Left renal cortex interstitium (tissue), 4 donors: ENCODE measurements around the gene LAMP5. TPM values are rescaled to one million over a fixed set of nuclear protein-coding genes. Genes with fewer than 3 reads are reported as not detected.

Experiments used
- DNase-seq, 4 donors: peaks; one replicate each; pipeline ENCODE4 v3.0.0-alpha.2; 2013; ENCODE audit warnings: low read depth in 4 of 4, low spot score in 2 of 4, missing footprints in 1 of 4
- polyA plus RNA-seq, 4 donors: library from polyadenylated mRNA; unstranded; fragments of 120-200 nt; gene quantifications; one replicate each; pipeline ENCODE4 v1.2.1, GENCODE V29; 2013; ENCODE audit not compliant: insufficient read length in 4 of 4

LAMP5 gene
- polyA plus RNA-seq, 4 donors = 4.5 to 7.5 (median 5.9) TPM

DNA sequence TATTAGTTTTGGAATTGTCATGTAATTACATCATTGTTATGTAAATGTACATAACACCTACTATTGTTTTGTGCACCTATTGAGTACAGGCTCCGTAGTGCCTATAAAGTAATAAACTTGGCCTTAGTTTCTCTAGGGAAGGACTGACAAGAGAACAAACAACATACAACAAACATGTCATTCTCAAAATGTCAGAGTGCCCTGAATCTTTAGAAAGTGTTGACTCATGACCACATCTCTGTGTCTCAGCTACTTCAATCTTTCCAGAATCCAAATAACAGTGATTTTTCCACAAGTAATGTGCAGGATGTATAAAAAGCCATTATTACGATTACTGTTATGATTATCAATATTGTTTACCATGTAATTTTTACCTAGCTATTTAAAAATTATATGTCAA is 17.2 kb downstream of the LAMP5 start:
- DNase-seq = no peak

GRCh38 chr20:9532069-9532838 is 17.9 kb downstream of the LAMP5 start:
- DNase-seq = no peak

GRCh38 chr20:9534025-9534424 is 19.6 kb downstream of the LAMP5 start:
- no peak for DNase-seq

DNA sequence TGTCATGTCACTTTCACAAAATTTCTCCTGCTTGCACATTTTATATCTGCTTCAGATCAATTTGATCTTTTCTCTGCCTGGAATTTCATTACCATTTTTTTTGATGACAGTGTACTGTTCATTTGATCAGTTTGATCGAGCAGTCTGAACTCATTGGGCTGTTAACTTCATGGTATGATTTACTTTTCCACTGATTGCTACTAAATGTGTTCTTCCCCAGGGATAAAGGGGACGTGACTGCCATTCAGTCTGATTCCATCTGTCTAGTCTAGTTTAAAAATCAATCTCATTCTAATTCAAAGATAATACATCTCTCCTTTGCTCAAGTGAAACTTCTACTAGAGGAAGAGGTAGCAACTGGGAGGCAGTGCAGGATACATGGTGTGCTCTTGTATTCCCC is 21.1 kb downstream of the LAMP5 start:
- no peak for DNase-seq

DNA sequence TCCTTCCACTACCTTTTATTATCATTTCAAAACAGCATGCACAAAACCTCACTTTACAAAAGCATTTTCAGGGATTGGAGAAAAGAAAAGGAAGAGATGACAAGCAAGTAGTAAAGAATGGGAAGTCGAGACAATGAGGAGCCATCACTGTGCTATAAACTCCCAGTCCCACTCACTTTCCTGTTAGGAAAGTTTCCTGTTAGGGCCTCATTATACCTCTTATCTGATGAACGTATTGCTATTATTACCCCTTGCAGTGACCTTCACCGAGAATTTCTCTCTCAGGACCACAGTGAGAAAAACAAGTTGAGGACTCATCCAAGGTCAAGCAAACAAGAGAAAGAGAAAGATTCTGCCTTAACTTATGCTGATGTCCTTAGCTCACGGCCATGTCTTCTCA is 28.8 kb downstream of the LAMP5 start:
- DNase-seq = no peak

DNA sequence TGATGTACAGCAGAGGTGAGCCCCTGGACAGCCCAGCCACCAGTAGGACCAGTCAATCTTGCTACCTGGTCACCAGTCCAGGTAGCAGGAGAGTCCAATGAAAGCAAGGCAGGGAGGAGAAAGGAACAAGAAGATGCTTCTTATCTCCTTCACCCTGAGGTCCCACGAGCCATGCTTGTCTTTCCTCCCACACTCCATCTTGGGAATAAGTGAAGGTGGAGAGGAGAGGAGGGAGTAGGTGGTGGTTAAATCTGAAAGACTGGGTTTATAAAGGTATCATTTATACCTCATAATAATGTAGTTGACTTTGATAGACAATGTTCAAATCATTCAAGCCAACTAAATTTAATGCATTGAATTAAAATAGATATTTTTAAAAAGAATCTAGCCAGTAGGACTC is 35.9 kb downstream of the LAMP5 start:
- no peak for DNase-seq

DNA sequence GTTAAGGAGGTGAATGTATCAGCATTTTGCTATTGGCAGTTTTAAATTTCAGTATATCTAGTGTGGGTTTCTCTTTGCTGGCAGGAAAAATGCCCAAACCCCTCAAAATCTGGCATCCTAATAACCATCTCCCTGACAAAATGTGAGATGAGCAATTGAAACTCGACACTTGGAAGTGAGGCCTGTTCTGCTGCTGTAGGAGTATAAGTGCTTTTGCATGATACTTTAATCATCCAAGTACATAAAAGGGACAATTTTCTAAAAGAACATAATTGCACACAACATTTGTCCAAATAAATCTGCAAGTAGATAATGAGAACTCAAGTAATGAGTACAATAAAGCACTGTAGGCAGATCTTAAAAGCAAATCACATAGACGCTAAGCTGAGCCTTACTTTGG is 36.5 kb downstream of the LAMP5 start:
- no peak for DNase-seq

GRCh38 chr20:9551808-9552550 is 37.6 kb downstream of the LAMP5 start:
- DNase-seq = no peak

DNA sequence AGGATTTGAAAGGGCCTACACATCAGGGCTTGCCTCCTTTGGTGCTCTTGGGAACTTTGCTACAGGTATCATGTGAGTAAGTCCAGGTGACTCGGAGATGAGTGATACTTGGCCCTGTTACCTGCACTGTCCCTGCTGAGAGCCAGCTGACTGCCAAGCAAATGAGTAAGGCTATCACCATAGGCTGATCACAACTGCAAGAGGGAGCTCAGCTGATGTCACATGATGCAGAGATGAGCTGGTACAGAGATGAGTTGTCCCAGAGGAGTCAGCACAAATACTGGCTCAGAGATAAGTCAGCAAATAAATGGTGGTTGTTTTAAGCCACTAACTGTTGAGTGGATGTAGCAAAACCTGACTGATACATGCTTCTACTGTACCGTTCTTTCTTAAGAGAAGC is 41.4 kb downstream of the LAMP5 start:
- DNase-seq = no peak

DNA sequence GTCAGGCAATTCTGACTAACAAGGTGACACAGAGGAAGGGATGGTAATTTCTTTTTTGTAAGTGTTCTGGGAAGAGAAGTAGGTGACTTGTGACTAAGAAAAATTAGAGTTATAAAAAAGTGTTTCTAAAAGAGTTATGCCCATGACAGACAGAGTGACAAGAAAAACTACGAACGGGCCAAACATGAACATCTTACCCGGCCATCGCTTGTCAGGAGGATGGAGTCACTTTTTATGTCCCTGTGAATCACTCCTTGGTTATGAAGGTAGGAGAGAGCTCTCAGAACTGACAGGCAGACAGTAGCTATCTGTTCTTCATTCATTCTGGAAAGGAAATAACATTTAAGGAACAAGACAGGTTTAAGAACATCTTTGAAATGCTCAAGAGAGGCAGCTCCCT is 43.0 kb downstream of the LAMP5 start:
- DNase-seq = no peak

- no peak for DNase-seq
Measured at GRCh38 chr20:9565910-9566550, 51.6 kb downstream of the LAMP5 start.

DNA sequence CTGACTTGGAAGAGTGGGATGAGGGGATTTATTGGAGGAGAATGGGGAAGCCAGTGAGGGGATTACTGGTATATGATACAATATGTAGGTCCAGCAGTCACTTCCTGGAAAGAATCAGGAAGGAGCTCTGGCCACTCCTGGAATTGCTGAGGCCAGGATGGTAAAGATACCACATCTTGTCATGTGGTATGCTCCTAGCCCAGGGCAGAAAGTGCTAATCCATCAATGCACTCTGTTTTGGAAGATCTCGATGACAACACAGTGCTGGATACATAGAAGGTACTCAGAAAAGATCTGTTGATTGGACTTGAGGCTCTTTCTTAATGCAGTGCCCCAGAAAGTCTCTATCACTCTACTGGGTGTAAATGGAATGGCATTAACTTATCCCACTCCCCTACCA is 52.6 kb downstream of the LAMP5 start:
- no peak for DNase-seq

DNA sequence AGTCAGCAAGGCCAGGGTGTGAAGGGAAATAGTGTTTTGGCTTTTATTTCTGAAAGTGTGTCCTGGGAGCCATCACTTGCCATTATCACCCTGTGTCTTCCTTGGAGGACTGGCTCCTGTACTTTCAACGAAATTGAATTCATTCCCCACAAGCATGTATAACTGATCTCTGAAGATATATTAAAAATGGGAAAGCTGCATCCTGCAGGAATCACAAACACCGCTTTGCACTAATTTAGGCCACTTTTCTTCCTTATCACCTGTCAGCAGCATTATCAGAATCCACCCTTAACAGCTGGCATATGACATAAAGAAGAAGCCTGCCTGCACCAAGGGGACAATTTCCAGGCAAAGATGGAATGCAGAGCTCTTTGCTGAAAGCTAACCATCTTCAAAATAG is 56.2 kb downstream of the LAMP5 start:
- DNase-seq = no peak

- no peak for DNase-seq
Measured at GRCh38 chr20:9571783-9572182, 57.4 kb downstream of the LAMP5 start.

GRCh38 chr20:9572670-9573069 is 58.3 kb downstream of the LAMP5 start:
- no peak for DNase-seq

GRCh38 chr20:9573335-9574151 is 59.2 kb downstream of the LAMP5 start:
- DNase-seq = no peak

- DNase-seq = no peak
Measured at GRCh38 chr20:9574181-9574580, 59.8 kb downstream of the LAMP5 start.

DNA sequence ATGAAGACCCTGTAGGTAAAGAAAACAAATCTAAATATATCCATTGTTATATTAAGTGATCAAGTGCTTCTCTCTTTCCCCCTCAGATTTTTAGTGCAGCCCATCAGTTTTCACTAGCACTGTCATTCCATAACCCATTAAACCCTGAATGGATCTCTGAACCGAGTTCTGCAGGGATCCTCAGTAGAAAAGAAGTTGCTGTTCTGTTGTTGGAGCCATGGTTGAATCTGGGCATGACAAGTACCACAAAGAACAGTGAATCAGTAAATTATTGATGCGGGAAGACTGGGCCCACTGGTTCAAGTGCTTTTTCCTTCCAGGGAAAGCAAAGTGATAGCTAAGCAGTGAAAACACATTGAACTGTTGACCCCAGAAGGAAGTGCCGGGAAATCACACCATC is 60.4 kb downstream of the LAMP5 start:
- DNase-seq = no peak

- DNase-seq = no peak
Measured at GRCh38 chr20:9575836-9576235, 61.4 kb downstream of the LAMP5 start.

GRCh38 chr20:9576695-9577094 is 62.3 kb downstream of the LAMP5 start:
- DNase-seq = no peak

DNA sequence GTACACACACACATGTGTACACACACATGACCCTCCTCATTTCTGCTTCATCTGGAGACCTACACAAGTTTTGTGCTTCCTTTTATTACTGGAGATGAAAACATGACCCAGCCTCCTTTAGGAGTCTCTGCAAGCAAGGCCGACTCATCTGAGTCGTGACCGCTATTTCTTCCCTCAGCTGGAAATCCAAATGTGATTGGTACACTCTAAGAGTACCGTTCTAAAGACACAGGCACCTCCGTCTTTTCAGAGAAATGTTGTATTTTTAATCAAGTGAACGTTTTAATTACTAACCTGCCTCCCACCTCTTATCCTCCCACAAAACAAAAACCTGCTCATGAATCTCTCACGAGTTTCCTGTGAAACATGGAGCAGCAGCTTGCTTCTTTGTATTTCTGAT is 63.0 kb downstream of the LAMP5 start:
- DNase-seq = no peak
